Occipital lobe (tissue), 2 donors: ENCODE results near the gene POMGNT2. TPM values are rescaled to one million over a fixed set of nuclear protein-coding genes. Genes with fewer than 3 reads are reported as not detected.

Experiments
- DNase-seq: peaks from one replicate; lab custom pipeline; 2025; lab: John Stamatoyannopoulos, UW
- total RNA-seq: library from RNA; depleted of rRNA; stranded (reverse); fragments of >200 nt; gene quantifications from one replicate; pipeline ENCODE4 v1.2.3, GENCODE V29; 2014

Gene POMGNT2
- 15.9 TPM for total RNA-seq

DNA sequence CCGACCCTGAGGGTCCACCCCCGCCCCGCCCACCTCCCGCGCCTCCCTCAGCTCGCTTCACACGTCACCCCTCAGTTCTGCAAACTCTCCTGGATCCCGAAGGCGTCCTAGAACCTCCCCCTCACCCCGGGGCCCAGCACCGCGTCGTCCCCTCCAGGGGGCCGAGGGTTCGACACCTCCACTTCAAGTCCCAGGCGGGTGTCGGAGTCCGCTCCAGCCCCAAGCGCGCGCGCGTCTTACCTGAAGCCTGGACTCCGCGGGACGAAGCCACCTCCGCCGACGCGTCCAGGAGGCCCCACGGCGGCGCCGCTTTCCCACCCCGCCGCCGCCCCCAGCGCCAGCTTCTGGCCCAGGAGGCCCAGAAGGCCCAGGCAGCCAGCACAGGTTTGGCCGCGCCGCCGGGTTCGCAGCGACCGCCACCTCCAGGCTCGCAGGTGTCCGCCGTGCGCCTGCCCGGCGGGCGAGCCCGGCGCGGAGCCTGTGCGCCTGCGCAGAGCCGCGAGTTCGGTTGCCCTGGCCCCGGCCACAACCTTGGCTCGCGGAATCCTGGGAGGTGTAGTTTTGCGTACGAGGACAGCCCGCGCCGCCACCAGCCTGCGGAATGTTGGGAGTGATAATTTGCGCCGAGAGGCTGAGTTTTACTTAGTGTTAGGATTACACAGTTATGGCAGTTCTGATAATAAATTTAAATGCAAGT, at the start of gene POMGNT2:
TSS of gene POMGNT2 (minus strand) at position 484 of the 697 bp plus-strand sequence. CDS start 24,648 bp downstream, outside the sequence.
- peak; percentile 89 for DNase-seq

DNA sequence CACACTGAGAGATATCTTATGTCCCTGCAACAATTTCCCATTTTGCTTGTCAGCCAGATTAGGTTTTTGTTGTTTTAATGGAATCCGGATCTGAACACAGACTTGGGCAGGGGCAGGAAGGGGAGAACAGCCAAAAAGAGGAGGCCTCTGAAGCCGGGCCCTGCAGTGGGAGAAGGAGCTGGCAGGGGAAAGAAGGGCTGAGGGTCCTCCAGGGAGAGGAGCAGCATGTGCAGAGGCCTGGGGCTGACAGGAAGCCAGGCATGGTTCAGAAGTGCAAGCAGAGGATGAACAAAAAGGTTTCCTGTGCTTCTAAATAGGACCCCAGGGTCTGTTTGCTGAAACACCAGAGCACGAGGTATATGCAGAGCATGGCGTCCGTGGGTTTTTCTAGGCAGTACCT, 49.1 kb upstream of the POMGNT2 start:
- DNase-seq = no peak

DNA sequence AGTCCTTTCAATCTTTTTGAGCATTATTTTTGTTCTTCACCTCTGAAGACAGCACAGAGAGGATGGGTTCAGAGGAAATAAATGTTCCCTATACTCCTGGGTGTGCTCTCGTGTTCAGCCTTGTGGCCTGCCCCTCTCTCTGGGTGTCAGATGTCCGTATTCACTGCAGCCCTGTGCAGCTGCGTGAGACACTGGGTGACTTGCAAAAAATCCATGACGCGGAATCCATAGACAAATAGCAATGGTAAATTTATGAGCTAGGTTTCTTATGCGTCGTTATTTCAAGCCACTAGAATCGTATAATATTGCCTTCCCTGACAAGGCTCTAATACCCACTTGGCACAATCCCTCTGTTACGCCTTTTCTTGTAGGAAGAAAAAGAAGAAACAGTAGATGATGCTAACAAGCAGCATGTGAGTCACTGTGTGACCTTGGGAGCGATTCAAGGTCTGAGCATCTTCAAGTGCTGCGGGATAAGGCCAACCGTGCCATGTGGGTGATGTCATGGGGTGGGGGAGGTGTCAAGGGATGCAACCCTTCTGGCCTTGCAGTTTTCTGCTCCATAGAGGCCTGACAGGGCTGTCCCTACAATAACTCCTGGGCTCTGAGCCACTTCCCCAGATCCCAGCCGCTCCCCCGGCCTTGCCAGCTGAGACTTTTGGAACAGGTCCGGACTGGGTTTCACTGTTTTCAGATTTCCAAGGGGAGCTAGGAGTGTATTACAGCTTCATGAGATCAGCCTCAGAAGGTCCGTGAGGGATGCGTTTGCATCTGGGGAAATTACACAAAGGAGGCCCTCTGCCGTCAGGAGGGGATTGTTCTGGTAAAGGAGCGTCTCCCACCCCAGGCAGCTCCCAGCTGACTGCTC, 47.6 kb upstream of the POMGNT2 start:
- DNase-seq = peak; percentile 27

DNA sequence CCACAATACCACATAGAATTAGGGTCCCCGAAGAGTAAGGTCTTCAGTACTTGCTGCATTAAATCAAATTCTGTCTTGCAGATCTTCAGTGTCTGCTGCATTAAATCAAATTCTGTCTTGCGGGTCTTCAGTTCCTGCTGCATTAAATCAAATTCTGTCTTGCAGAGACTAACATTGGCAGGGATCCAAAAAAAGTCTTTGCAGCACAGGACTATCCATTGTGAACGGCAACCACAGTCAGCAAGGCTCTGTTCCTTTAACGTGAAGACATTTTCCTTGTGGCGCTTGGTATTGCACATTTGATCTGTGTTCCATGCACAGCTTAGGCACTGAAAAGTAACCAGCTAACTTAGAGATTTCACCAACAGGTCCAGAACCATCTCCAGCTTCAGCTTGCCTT, 46.8 kb upstream of the POMGNT2 start:
- no peak for DNase-seq

DNA sequence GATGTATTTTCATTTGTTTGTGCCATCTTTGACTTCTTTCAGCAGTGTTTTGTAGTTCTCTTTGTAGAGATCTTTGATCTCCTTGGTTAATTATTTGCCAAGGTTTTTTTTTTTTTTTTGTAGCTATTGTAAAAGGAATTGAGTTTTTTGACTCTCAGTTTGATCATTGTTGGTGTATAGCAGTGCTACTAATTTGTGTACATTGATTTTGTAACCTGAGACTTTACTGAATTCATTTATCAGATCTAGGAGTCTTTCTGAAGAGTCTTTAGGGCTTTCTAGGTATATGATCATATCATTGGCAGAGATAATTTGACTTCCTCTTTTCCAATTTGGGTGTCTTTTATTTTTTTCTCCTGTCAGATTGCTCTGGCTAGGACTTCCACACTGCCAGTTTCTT, 42.2 kb upstream of the POMGNT2 start:
- DNase-seq = no peak

DNA sequence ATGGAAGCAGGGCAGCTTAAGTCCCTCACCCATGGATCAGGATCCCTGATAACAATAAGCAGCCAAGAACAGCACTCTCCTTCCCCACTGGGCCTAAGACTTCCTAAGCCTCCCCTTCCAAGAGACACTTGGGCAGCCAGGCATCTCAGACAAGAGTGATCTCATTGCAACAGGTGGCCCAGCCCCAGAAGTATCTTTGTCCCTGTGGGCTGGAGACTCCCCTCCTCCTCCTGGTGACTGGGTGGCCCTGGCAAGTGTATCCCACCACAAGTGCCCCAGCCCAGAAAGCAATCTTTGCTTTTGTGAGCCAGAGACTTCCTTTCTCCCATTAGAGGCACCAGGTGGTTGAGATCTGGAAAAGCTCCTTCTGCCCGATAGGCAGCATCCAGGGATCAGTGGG, 40.7 kb upstream of the POMGNT2 start:
- DNase-seq = no peak

DNA sequence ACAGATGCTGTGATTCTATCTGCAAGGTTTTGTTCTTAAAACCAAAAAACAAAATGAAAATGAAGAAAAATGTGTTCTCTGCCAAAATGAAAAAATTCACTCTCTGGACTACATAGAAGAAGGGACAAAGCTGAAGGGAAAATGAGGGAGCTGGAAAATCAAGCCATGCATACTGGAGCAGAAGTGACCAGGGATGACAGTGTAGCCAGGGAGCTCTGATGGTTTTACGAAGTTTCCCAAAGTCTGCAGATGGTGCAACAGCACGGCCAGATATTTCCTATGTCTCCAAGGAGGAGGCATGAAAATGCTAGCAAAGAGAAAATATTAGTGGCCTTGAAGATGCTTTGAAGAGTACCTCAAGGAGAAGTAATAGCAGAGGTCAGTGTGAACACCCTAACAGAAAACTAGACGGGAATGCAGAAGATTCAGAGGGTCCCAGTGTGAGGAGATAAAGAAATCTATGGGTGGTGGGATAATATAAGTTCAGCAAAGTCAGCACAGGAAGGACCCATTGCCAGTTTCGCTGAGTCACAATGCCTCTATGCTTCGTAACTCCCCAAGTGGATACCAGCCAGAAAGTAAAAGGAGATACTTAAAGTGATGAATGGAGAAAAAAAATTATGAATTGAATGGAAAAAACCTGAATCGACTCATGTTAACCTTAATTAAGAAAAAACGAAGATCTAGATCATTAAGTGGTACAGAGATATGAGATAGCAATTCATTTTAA, 39.0 kb upstream of the POMGNT2 start:
- no peak for DNase-seq

DNA sequence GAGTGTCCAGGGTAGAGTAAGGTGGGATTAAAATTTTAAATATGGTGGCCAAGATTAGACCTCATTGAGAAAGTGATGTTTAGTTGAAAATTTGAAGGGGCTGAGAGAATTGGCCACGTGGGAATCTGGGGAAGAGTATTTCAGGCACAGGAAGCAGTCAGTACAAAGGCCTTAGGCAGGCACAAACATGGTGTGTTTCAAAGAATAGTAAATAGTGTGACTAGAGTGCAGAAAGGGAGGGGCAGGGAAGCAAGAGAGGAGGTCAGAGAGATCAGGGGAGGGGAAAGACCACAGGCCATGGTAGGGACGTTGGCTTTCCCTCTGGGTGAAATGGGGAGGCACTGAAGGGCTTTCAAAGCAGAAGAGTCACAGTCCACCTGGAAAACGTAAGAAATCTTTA, 36.6 kb upstream of the POMGNT2 start:
- DNase-seq = no peak

DNA sequence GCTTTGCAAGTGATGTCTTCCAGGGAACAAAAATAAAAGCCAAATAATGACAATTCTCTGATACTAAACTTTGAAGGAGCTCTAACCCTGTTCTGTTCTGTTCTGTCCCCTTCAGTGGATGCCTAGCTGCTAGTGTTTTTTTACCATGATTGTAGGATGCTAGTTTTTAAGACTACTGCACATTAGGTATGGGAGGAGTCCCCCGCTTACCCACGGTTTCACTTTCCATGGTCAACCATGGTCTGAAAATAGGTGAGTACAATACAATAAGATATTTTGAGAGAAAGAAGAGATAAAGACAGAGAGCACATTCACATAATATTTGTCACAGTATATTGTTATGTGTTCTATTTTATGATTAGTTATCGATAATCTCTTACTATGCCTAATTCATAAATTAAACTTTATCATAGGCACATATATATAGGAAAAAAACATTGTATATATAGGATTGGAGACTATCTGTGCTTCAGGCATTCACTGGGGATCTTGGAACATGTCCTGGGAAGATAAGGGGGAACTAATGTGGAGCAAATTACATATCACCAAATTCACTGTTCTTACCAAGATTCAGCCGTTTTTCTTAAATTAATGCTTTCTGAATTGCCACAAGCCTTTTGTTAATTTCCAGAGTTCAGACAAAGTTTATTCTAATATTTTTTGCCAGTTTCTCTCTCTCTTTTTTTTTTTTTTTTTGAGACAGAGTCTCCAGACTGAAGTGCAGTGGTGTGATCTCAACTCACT, 32.8 kb upstream of the POMGNT2 start:
- no peak for DNase-seq

DNA sequence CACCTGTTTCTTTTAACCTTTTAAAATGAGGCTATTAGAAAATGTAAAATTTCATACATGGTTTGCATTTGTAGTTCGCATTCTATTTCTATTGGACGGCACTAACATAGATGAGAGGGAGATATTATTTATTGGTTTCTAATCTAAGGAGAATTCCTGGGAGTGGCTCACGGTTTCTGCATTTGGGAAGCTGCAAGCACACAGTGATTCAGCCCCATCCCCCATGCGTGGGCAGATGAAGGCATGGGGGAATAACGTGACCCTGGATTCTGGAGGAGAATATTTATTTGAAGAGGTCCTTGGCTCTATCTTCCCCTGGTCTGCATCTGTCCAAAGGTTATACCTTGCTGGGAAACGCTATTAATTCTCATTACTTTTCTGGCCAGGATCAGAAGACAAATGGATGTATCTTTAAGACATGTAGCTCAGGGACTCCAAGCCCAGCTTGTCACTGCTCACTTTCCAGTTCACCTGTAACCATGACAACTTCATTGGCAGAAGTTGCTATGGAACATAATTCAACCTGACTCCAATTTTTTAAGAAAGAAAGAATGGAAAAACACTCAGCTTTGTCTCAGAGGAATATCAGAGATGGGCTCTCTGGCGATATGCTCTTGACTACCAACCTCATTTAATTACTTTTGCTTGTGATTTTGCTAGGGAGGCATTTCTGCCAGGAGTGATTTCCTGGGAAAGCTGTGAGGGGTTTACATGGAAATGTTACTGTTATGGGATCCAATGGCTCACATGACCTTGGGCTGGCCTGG, 27.2 kb upstream of the POMGNT2 start:
- no peak for DNase-seq

DNA sequence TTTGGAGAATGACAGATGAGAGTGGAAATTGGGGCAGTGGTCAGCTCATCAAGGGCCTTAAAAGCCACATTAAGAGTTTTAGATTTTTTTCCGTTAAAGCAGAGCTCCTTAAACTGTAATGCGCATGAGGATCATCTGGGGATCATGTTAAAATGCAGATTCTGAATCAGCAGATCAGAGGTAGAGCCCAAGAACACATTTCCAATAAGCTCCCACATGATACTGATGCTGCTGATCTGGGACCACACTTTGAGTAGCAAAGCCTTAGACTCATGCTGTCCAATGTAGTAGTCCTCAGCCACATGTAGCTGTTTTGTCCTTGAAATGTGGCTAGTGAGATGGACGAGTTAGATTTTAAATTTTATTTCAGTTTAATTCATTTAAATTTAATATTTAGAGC, 26.3 kb upstream of the POMGNT2 start:
- no peak for DNase-seq

DNA sequence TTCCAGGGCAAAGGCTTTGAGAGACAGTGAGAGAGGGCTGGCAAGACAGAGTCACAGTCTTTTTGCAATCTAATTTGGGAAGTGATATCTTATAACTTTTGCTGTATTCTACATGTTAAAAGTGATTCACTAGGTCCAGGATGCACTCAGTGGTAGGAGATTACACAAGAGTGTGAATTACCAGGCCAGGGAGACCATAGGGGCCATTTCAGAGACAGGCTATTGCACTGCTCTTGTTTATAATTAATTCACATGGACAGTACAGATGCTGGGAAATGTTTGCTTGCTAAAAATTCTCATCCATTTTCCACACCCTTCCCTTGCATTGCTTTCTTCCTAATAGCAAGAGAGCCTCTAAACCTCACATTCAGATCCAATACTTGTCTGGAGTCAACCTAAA, 22.6 kb upstream of the POMGNT2 start:
- DNase-seq = no peak

DNA sequence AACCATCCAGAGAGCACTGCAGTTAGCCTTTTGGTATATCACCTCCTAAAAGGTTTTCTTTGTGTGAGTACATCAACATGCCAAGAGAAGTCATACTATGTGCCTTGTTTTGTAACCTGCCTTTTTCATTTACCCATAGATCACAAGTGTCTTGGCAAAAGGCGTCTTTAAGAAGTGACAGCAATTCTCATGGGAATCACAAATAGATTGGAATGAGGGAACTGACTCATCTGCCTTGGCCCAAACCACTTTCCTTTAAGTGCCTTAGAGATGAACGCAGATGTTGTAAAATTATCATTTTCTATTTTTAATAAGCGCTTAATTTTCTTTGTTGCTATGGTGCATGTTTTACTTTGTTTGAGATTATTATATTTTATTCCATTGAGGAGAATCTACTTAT, 20.7 kb upstream of the POMGNT2 start:
- DNase-seq = no peak

DNA sequence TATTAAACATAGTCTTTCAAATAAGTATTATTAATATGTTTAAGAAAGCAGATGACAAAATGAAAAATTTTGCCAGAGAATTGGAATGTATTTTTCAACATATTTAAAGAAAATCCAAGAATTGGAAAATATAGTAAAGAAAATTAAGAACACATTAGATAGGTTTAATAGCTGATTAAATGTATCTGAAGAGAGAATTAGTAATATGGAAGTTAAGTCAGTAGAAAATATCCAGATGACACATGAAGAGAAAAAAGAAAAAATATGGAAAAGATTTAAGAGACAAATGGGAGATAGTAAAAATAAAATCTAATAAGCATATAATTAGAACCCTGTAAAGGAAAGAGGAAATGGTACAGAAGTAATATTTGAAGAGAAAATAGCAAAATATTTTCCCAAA, 18.0 kb upstream of the POMGNT2 start:
- no peak for DNase-seq

DNA sequence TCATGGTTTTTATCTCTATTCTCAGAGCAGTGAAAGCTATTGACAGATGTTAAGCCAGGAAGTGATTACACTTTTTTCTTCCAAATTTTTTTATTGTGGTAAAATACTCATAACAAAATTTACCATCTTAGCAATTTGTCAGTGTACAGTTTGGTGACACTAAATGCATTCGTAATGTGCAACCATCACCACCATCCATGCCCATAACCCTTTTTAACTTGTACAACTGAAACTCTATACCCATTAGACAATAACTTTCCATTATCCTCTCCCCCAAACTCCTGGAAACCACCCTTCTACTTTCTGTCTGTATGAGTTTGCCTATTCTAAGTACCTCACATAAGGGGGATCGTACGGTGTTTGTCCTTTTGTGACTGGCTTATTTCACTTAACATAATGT, 15.1 kb upstream of the POMGNT2 start:
- no peak for DNase-seq

DNA sequence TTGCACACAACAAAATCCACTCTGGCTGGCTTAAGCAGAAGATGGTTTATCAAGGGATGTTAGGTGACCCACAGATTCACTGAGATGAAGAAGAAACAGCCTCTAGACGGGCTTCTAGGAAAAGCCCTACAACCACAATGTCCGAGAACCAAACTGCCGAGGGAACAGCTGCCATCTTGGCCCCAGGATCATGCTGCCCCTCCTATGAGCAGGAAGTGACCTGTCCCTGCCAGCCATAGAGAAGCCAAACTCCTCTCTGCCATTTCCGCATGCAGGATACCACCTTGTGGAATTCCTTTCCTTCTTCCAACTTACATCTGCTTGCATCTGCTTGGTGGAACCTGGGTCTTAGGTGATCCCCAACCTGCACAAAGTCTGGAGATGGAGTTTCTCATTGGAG, 11.4 kb upstream of the POMGNT2 start:
- no peak for DNase-seq

DNA sequence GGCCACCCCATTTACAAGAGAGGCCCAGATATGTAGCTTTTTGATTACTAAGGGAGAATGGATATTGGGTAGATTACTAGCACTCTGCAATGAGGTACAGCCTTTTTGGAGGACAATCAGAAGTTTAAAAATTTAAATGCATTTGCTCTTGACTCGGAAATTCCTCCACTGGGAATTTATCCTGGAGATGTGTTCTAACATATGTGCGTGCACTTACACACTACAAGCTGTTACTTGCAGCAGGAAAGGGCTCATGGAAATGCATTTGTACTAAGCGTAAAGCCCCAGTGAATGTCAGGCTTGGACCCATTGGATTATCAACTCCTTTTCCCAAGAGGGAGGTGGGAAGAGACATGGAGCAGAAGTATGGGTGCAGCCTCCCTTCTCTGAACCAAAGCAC, 7.8 kb upstream of the POMGNT2 start:
- no peak for DNase-seq

DNA sequence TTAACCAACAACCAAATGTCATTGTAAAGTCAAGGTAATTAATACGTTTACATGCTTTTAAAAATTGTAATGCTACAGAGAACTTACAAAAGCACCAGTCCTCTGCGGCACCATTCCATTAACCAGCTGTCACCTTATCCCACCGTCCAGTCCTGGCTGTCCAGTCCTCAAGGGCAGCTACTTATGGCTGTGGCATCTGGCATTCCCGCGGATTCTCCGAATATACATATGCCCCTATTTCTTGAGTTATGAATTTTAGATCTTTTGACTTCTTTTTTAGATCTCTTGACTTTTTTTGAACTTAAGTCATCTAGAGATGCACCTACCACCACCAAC, 382 bp upstream of the POMGNT2 start:
- DNase-seq = no peak

DNA sequence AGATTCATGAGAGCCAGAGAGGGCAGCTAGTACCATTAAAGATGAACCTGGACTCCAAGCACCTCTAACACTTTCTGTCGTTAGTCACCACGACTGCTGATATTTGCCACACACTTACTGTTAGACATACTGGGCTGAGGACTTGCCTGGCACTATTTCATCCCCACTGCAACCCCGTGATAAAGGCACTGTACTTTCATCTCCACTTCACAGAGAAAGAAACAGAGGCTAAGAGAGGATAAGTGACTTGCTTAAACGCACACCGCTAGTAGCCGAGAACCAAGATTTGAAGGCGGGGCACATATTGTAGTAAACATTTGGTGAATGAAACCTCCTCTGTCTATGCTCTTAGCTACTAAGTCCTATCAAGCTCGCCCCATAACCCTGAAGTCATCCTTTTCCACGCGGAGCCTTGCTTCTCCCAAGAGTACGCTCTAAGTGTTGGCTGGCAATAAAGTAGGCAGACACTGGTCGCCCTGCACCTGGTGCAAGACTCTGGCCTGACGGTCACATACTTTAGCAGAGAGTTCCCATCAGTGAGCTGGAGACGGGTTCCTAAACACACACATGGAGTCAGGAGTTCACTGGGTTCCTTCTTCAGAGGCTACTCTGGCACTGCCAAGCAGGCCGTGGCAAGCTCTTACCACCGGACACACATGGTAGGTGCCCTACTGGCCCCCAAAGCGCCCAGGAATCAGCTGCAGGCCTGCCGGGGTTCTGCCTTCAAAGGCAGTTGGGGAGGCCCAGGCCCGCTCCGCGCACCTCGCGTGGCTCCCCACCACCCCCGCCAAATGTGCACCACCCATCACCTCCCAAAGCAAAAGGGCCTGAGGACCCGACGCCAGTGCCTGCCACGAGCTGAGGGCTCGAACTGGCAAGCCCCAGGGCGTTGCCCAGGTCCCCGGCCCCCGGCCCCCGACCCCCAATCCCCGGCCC, 951 bp downstream of the POMGNT2 start:
- no peak for DNase-seq

DNA sequence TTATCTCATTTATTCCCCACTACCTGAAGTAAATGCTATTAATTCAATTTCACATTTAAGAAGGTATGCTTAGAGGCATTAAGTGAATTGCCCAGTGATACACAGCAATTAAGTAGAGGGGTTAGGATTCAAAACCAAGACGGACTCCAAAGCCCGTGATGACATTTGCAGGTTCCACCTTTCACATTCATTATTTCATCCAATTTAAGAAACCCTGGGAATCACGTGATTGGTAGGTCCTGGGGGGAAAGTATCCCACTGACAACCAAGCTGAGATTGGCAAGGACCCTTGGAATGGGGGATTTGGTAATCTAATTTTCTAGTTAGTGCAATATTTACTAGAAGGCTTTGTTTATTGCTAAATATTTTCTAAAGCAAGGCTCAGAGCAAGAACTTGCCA, 1.8 kb downstream of the POMGNT2 start:
- no peak for DNase-seq
